HCT116 (cell line): ENCODE results near the gene APOL4.

Experiments used
- EZH2 ChIP-seq: fragments of 200-600 bp; sonication (generic); IDR thresholded peaks from 2 replicates; pipeline ENCODE4 v1.6.1; 2017; ENCODE audit warnings: antibody characterized with exemption, mixed run types
- EZH2phosphoT487 ChIP-seq: fragments of 200-600 bp; IDR thresholded peaks from 2 replicates; pipeline ENCODE4 v1.6.1; 2018; ENCODE audit warnings: antibody characterized with exemption, borderline replicate concordance
- FOSL1 ChIP-seq: IDR thresholded peaks from 2 replicates; pipeline ENCODE4 v1.6.1; 2012; ENCODE audit warnings: low read depth
- POLR2A ChIP-seq: IDR thresholded peaks from 2 replicates; pipeline ENCODE4 v1.7.0; 2011; ENCODE audit warnings: borderline replicate concordance; ENCODE audit not compliant: insufficient read depth, insufficient read length; ENCODE audit errors: extremely low read depth
- POLR2AphosphoS5 ChIP-seq: IDR thresholded peaks from 2 replicates; pipeline ENCODE4 v1.6.1; 2011; ENCODE audit warnings: mild to moderate bottlenecking, low read depth, low read length, moderate library complexity
- SRF ChIP-seq: IDR thresholded peaks from 2 replicates; pipeline ENCODE4 v1.6.1; 2012; ENCODE audit warnings: low read depth
- TCF7L2 ChIP-seq: IDR thresholded peaks from 2 replicates; pipeline ENCODE4 v1.7.0; 2011; ENCODE audit warnings: borderline replicate concordance, inconsistent platforms; ENCODE audit not compliant: insufficient read depth, insufficient read length; ENCODE audit errors: extremely low read depth
- YY1 ChIP-seq: IDR thresholded peaks from 2 replicates; pipeline ENCODE4 v1.6.1; 2011; ENCODE audit warnings: low read length, low read depth, moderate library complexity, mild to moderate bottlenecking; ENCODE audit not compliant: insufficient replicate concordance; ENCODE audit errors: extremely low read depth
- ZNF274 ChIP-seq: fragments of 200-500 bp; sonication (Bioruptor generic); IDR thresholded peaks from 2 replicates; pipeline ENCODE4 v1.6.1; 2014; ENCODE audit warnings: mild to moderate bottlenecking, low read depth, low read length, inconsistent platforms
- TF ChIP-seq, protein P1 (sequence below): IDR thresholded peaks from 2 replicates; pipeline ENCODE4 v1.6.1; 2012
- TF ChIP-seq, protein P2 (sequence below), 3 experiments: fragments of 200-600 bp in 1 of 3; sonication (generic) in 1 of 3; IDR thresholded peaks in 2 of 3; conservative IDR thresholded peaks in 1 of 3; 2 replicates each; pipeline ENCODE4 v1.5.1; 2012 to 2017; ENCODE audit warnings: low read depth in 2 of 3, low read length in 2 of 3, antibody characterized with exemption in 1 of 3, borderline replicate concordance in 1 of 3, control low read depth in 1 of 3, mild to moderate bottlenecking in 1 of 3, mixed read lengths in 1 of 3, mixed run types in 1 of 3, moderate library complexity in 1 of 3; ENCODE audit not compliant: insufficient read depth in 1 of 3
- TF ChIP-seq, protein P3 (sequence below): IDR thresholded peaks from 2 replicates; pipeline ENCODE4 v1.6.1; 2012; ENCODE audit warnings: low read depth
- TF ChIP-seq, protein P4 (sequence below): IDR thresholded peaks from 2 replicates; pipeline ENCODE4 v1.6.1; 2011; ENCODE audit warnings: mild to moderate bottlenecking, low read length, moderate library complexity; ENCODE audit not compliant: insufficient replicate concordance; ENCODE audit errors: extremely low read depth
- TF ChIP-seq, protein P5 (sequence below): IDR thresholded peaks from 2 replicates; pipeline ENCODE4 v1.6.1; 2012

DNA sequence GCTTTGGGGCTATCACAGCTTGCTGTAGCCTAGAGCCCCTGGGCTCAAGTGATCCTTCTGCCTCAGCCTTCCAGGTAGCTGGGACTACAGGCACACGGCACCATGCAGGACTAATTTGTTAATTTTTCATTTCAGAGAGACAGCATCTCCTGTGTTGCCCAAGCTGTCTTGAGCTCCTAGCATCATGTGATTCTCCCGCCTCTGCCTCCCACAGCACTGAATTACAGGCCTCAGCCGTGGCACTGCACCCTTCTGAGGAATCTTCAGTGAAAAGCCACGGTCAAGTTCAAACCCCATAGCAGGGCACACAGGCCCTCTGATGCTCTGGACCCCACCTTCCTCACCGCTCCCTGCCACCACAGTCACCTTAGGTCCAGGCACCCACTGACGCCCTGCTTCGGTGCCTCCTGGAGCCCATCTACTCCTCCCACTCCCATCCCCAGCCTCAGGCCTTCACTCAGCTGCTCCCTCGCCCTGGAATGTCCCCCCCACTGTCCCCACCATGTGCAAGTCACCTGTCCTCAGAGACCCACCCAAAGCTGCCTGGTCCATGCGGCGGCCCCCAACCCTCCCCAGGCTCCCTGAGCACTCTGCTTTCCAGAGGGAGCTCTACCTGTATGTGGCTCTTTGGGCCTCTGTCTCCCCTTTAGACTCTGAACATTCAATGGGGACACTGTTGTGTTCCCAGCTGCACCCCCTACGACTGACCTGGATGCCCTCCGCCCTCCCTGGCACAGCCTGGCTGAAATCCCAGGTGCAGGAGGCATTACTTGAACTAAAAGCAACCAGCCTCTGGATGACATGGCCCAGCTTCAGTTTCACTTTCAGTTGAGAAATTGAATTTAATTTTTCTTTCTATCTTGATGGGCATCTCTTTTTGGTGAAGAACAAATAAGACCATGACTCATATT is 36.1 kb upstream of the APOL4 start:
- no peak for TF ChIP-seq POLR2A
- TF ChIP-seq, protein P1, sequence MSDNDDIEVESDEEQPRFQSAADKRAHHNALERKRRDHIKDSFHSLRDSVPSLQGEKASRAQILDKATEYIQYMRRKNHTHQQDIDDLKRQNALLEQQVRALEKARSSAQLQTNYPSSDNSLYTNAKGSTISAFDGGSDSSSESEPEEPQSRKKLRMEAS: no peak
- TF ChIP-seq POLR2AphosphoS5: no peak
- TF ChIP-seq, protein P2, sequence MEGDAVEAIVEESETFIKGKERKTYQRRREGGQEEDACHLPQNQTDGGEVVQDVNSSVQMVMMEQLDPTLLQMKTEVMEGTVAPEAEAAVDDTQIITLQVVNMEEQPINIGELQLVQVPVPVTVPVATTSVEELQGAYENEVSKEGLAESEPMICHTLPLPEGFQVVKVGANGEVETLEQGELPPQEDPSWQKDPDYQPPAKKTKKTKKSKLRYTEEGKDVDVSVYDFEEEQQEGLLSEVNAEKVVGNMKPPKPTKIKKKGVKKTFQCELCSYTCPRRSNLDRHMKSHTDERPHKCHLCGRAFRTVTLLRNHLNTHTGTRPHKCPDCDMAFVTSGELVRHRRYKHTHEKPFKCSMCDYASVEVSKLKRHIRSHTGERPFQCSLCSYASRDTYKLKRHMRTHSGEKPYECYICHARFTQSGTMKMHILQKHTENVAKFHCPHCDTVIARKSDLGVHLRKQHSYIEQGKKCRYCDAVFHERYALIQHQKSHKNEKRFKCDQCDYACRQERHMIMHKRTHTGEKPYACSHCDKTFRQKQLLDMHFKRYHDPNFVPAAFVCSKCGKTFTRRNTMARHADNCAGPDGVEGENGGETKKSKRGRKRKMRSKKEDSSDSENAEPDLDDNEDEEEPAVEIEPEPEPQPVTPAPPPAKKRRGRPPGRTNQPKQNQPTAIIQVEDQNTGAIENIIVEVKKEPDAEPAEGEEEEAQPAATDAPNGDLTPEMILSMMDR (IDR thresholded peaks at IDR 0.05 in 2 of 3, conservative IDR thresholded peaks at IDR 0.05 in 1 of 3; ENCODE audit: borderline replicate concordance in 1 of 3, insufficient read depth in 1 of 3, low read depth in 2 of 3, low read length in 2 of 3): no peak
- TF ChIP-seq YY1: no peak
- TF ChIP-seq, protein P3, sequence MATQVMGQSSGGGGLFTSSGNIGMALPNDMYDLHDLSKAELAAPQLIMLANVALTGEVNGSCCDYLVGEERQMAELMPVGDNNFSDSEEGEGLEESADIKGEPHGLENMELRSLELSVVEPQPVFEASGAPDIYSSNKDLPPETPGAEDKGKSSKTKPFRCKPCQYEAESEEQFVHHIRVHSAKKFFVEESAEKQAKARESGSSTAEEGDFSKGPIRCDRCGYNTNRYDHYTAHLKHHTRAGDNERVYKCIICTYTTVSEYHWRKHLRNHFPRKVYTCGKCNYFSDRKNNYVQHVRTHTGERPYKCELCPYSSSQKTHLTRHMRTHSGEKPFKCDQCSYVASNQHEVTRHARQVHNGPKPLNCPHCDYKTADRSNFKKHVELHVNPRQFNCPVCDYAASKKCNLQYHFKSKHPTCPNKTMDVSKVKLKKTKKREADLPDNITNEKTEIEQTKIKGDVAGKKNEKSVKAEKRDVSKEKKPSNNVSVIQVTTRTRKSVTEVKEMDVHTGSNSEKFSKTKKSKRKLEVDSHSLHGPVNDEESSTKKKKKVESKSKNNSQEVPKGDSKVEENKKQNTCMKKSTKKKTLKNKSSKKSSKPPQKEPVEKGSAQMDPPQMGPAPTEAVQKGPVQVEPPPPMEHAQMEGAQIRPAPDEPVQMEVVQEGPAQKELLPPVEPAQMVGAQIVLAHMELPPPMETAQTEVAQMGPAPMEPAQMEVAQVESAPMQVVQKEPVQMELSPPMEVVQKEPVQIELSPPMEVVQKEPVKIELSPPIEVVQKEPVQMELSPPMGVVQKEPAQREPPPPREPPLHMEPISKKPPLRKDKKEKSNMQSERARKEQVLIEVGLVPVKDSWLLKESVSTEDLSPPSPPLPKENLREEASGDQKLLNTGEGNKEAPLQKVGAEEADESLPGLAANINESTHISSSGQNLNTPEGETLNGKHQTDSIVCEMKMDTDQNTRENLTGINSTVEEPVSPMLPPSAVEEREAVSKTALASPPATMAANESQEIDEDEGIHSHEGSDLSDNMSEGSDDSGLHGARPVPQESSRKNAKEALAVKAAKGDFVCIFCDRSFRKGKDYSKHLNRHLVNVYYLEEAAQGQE: no peak
- no peak for TF ChIP-seq EZH2
- TF ChIP-seq, protein P4, sequence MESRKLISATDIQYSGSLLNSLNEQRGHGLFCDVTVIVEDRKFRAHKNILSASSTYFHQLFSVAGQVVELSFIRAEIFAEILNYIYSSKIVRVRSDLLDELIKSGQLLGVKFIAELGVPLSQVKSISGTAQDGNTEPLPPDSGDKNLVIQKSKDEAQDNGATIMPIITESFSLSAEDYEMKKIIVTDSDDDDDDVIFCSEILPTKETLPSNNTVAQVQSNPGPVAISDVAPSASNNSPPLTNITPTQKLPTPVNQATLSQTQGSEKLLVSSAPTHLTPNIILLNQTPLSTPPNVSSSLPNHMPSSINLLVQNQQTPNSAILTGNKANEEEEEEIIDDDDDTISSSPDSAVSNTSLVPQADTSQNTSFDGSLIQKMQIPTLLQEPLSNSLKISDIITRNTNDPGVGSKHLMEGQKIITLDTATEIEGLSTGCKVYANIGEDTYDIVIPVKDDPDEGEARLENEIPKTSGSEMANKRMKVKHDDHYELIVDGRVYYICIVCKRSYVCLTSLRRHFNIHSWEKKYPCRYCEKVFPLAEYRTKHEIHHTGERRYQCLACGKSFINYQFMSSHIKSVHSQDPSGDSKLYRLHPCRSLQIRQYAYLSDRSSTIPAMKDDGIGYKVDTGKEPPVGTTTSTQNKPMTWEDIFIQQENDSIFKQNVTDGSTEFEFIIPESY: no peak
- TF ChIP-seq ZNF274: no peak
- TF ChIP-seq EZH2phosphoT487: no peak
- no peak for TF ChIP-seq SRF
- TF ChIP-seq TCF7L2: no peak
- TF ChIP-seq FOSL1: no peak
- TF ChIP-seq, protein P5, sequence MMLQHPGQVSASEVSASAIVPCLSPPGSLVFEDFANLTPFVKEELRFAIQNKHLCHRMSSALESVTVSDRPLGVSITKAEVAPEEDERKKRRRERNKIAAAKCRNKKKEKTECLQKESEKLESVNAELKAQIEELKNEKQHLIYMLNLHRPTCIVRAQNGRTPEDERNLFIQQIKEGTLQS: no peak
